Femur (tissue), 1 donor: ENCODE measurements around the gene DARS1.

Experiments used
- DNase-seq: peaks from one replicate; pipeline ENCODE4 v3.0.0-alpha.2; 2017

DARS1 gene

DNA sequence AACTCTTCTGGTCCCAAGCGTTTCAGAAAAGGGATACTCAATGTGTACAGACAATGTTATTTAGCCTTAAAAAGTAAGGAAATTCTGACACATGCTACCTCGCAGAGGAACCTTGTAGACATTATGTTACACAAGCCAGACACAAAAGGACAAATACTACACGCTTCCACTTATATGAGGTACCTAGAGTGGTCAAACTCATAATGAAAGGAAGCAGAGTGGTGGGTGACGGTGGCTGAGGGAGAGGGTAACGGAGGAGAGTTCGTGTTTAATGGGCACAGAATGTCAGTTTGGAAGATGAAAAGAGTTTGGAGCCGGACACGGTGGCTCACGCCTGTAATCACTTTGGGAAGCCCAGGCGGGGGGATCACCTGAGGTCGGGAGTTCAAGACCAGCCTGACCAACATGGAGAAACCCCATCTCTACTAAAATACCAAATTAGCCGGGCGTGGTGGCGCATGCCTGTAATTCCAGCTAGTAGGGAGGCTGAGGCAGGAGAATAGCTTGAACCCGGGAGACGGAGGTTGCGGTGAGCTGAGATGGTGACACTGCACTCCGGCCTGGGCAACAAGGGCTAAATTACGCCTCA lies 110.6 kb downstream of the DARS1 start:
- DNase-seq, result no peak

DNA sequence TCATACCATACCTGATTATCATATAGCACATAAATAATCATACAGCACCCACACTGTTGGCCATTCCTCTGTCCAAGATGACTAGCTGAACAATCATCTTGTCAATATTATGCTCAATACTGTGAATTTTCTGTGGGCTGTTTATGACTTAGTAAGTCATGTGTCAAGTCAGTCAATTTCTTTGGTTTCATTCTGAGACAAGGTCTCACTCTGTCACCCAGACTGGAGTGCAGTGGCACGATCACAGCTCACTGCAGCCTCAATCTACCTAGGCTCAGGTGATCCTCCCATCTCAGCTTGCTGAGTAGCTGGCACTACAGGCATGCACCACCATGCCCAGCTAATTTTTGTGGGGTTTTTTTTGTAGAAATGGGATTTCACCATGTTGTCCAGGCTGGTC lies 114.9 kb downstream of the DARS1 start:
- no peak for DNase-seq

DNA sequence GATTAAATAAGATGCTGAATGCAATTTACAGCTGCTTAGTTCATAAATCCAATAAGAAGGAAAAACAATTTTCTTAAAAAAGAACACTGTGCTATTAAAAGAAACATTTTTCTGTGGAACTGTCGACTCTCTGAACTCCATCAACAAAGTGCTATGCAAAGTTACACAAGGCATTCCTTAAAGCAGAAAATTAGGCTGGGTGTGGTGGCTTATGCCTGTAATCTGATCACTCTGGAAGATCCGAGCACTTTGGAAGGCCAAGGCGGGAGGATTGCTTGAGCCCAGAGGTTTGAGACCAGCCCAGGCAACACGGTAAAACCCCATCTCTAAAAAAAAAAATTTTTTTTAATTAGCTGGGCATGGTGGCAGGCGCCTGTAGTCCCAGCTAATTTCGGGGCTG lies 122.2 kb downstream of the DARS1 start:
- DNase-seq, result no peak

DNA sequence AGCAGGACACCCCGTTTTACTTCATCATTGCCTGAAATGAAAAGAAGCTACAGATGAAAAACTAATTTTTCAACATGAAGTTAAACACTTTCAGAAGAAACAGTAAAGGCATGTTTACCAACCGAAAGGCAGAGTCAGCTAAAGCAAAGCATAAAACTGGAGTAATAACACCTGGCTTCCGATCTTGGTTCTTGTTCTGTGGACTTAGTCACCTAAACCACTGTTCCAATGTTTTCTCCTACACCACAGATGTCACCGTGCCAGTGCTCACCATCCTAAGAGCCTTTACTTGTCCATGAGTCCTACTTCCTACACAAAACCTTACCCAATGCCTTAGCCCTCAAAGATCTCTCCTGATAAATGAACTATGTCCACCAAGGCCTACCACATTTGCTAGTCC lies 122.7 kb downstream of the DARS1 start:
- no peak for DNase-seq
